Keratinocyte (primary cell): Measurements from ENCODE around the gene KIF25. TPM values are rescaled to one million over a fixed set of nuclear protein-coding genes. Genes with fewer than 3 reads are reported as not detected.

Experiments
- DNase-seq: peaks from one replicate; pipeline ENCODE4 v3.0.0-alpha.2; 2011; ENCODE audit warnings: low read depth, missing footprints, low spot score
- FAIRE-seq: peaks from 2 replicates; lab custom pipeline; 2011; peaks lifted over from hg19 to GRCh38; lab: Jason Lieb, UNC
- H2AFZ ChIP-seq: 2 replicates; pipeline ENCODE4 v1.6.0; 2012; ENCODE audit warnings: low read length, control low read depth, inconsistent platforms; ENCODE audit not compliant: control insufficient read depth
- H3K27ac ChIP-seq: 2 replicates; pipeline ENCODE4 v1.5.1; 2011; ENCODE audit warnings: low read length; ENCODE audit not compliant: control insufficient read depth, insufficient read depth
- H3K27me3 ChIP-seq: 3 replicates; pipeline ENCODE4 v1.6.0; 2011; ENCODE audit warnings: low read length; ENCODE audit not compliant: control insufficient read depth, insufficient read depth; ENCODE audit errors: extremely low read depth
- H3K36me3 ChIP-seq, 2 experiments: 2 replicates in 1 of 2; 3 replicates in 1 of 2; pipeline ENCODE4 v1.5.1; 2011; ENCODE audit warnings: low read length in 2 of 2, mild to moderate bottlenecking in 1 of 2; ENCODE audit not compliant: control insufficient read depth in 2 of 2, insufficient read depth in 2 of 2; ENCODE audit errors: extremely low read depth in 1 of 2
- H3K4me1 ChIP-seq: 3 replicates; pipeline ENCODE4 v1.5.1; 2011; ENCODE audit warnings: low read length; ENCODE audit not compliant: control insufficient read depth, insufficient read depth; ENCODE audit errors: extremely low read depth
- H3K4me2 ChIP-seq: 3 replicates; pipeline ENCODE4 v1.6.0; 2011; ENCODE audit warnings: low read depth, low read length; ENCODE audit not compliant: control insufficient read depth, insufficient read depth; ENCODE audit errors: extremely low read depth
- H3K4me3 ChIP-seq, 3 experiments: fragments of 200-600 bp in 1 of 3; sonication (generic) in 1 of 3; 2 replicates in 2 of 3; 3 replicates in 1 of 3; pipeline ENCODE4 v1.5.1; 2011 to 2016; ENCODE audit warnings: low read length in 3 of 3, mild to moderate bottlenecking in 3 of 3, control low read depth in 2 of 3, inconsistent platforms in 1 of 3, low read depth in 1 of 3, mixed read lengths in 1 of 3, mixed run types in 1 of 3, moderate library complexity in 1 of 3; ENCODE audit not compliant: control insufficient read depth in 2 of 3, insufficient read depth in 2 of 3; ENCODE audit errors: extremely low read depth in 1 of 3
- H3K79me2 ChIP-seq: 2 replicates; pipeline ENCODE4 v1.6.0; 2012; ENCODE audit warnings: low read length; ENCODE audit not compliant: control insufficient read depth, insufficient read depth
- H3K9ac ChIP-seq: 3 replicates; pipeline ENCODE4 v1.6.0; 2011; ENCODE audit warnings: low read length; ENCODE audit not compliant: control insufficient read depth, insufficient read depth; ENCODE audit errors: extremely low read depth
- H3K9me1 ChIP-seq: 3 replicates; pipeline ENCODE4 v1.6.0; 2011; ENCODE audit warnings: low read length; ENCODE audit not compliant: control insufficient read depth, insufficient read depth; ENCODE audit errors: extremely low read depth
- H3K9me3 ChIP-seq: 2 replicates; pipeline ENCODE4 v1.5.1; 2012; ENCODE audit warnings: low read depth, low read length; ENCODE audit not compliant: control insufficient read depth
- H4K20me1 ChIP-seq: 3 replicates; pipeline ENCODE4 v1.6.0; 2011; ENCODE audit warnings: low read length; ENCODE audit not compliant: control insufficient read depth, insufficient read depth; ENCODE audit errors: extremely low read depth
- CTCF ChIP-seq, 3 experiments: IDR thresholded peaks in 1 of 3; conservative IDR thresholded peaks in 1 of 3; optimal IDR thresholded peaks in 1 of 3; 2 replicates in 2 of 3; 3 replicates in 1 of 3; pipeline versions ENCODE3 to v1.5.1; 2011; ENCODE audit warnings: low read length in 3 of 3, mild to moderate bottlenecking in 3 of 3, moderate library complexity in 2 of 3, control low read depth in 1 of 3, inconsistent platforms in 1 of 3; ENCODE audit not compliant: insufficient read depth in 2 of 3; ENCODE audit errors: extremely low read depth in 1 of 3
- EZH2 ChIP-seq: IDR thresholded peaks from one replicate; pipeline ENCODE4 v1.6.1; 2012; ENCODE audit warnings: inconsistent platforms, mild to moderate bottlenecking, low read length, moderate library complexity
- dilution Hi-C: fragments of 300-500 bp; cut with MboI; formaldehyde crosslinking; loops from one replicate; pipeline ENCODE4 v1.7.0; 2020; ENCODE audit warnings: low sequenced_read_pairs; ENCODE audit not compliant: extremely low pct_ligation_motif_present
- polyA plus RNA-seq, 5 experiments: library from polyadenylated mRNA; depleted of rRNA in 3 of 5; stranded (reverse) in 3 of 5; stranded (forward) in 1 of 5; unstranded in 1 of 5; fragments of >200 nt; gene quantifications; 1 replicate in 1 of 5; 2 replicates in 3 of 5; 3 replicates in 1 of 5; pipeline versions ENCODE4 v1.2.1 to v1.2.3, GENCODE V29; 2011 to 2012; ENCODE audit warnings: missing spikeins in 2 of 5, low read depth in 1 of 5, low replicate concordance in 1 of 5

KIF25 gene
- polyA plus RNA-seq, 1 donor (not counting 4 experiments of a cell fraction or from before 2014, with no cell fraction given), result not detected

GRCh38 chr6:168080393-168081077 lies 83.1 kb downstream of the KIF25 start:
- Histone ChIP-seq H3K9me1 (no peaks in the 10 kb centered on the region), H3K27me3 (peaks cover 6% of the 10 kb centered on the region), H4K20me1 (no peaks in the 10 kb centered on the region), H3K9me3 (no peaks in the 10 kb centered on the region), H3K27ac (no peak overlapping the region), H3K9ac (no peak overlapping the region), H3K4me1 (no peaks in the 10 kb centered on the region), H3K36me3 (no peaks in the 10 kb centered on the region), H2AFZ (no peak overlapping the region), H3K4me3 (no peak overlapping the region), H3K79me2 (no peaks in the 10 kb centered on the region), H3K4me2 (no peak overlapping the region)
- FAIRE-seq (no peak), DNase-seq (no peak)
- TF ChIP-seq CTCF (optimal IDR thresholded peaks at IDR 0.05 in 1 of 3, IDR thresholded peaks at IDR 0.05 in 1 of 3, conservative IDR thresholded peaks at IDR 0.05 in 1 of 3; ENCODE audit: extremely low read depth in 1 of 3, insufficient read depth in 2 of 3, low read length in 3 of 3) (no peak), EZH2 (no peak)
- dilution Hi-C loops, result no loop called here

DNA sequence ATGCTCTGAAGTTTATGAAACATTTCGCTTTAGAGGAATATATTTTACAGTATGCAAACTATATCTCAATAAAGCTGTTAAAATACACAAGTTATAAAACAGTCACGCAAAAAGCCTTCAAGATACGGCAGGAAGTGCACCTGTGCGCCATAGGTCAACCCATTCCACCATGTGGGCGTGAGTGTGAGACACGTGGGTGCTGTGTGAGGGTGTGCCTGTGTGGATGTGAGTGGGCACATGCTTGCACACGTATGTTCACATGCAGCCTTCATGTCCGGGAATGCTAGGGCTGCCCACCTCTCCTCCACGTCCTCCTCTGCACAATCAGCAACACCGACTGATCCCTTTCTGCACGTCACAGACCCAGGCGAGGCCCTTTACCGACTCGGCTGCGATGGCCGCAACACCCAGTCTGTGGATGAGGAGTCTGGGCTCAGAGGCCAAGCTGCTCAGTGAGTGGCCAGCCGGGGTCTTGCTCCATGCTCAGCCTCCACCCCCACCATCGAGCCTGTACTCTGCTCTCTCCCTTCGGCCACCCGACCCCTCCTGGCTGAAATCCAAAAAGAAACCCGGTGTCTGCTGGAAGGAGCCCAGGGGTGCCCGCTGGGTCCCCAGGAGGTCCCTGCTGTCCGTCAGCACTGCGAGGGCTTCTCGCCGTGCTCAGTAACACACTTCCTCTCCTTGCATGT lies 84.5 kb downstream of the KIF25 start:
- Histone ChIP-seq H3K36me3 (no peaks in the 10 kb centered on the region), H3K9me1 (no peaks in the 10 kb centered on the region), H3K9ac (no peak overlapping the region), H2AFZ (no peak overlapping the region), H4K20me1 (no peaks in the 10 kb centered on the region), H3K27ac (no peak overlapping the region), H3K4me1 (no peaks in the 10 kb centered on the region), H3K4me3 (no peak overlapping the region), H3K79me2 (no peaks in the 10 kb centered on the region), H3K4me2 (no peak overlapping the region), H3K9me3 (no peaks in the 10 kb centered on the region), H3K27me3 (peaks cover 6% of the 10 kb centered on the region)
- FAIRE-seq (no peak), DNase-seq (no peak)
- TF ChIP-seq EZH2 (no peak), CTCF (optimal IDR thresholded peaks at IDR 0.05 in 1 of 3, IDR thresholded peaks at IDR 0.05 in 1 of 3, conservative IDR thresholded peaks at IDR 0.05 in 1 of 3; ENCODE audit: extremely low read depth in 1 of 3, insufficient read depth in 2 of 3, low read length in 3 of 3) (no peak)
- dilution Hi-C loops, result no loop called here
